GM15510 (cell line): ENCODE results near the gene MPDZ.

ENCODE experiments used
- POLR2A ChIP-seq: IDR thresholded peaks from 3 replicates; pipeline ENCODE4 v1.6.1; 2011; ENCODE audit warnings: borderline replicate concordance; ENCODE audit not compliant: insufficient read length; ENCODE audit errors: extremely low read depth

Gene MPDZ

DNA sequence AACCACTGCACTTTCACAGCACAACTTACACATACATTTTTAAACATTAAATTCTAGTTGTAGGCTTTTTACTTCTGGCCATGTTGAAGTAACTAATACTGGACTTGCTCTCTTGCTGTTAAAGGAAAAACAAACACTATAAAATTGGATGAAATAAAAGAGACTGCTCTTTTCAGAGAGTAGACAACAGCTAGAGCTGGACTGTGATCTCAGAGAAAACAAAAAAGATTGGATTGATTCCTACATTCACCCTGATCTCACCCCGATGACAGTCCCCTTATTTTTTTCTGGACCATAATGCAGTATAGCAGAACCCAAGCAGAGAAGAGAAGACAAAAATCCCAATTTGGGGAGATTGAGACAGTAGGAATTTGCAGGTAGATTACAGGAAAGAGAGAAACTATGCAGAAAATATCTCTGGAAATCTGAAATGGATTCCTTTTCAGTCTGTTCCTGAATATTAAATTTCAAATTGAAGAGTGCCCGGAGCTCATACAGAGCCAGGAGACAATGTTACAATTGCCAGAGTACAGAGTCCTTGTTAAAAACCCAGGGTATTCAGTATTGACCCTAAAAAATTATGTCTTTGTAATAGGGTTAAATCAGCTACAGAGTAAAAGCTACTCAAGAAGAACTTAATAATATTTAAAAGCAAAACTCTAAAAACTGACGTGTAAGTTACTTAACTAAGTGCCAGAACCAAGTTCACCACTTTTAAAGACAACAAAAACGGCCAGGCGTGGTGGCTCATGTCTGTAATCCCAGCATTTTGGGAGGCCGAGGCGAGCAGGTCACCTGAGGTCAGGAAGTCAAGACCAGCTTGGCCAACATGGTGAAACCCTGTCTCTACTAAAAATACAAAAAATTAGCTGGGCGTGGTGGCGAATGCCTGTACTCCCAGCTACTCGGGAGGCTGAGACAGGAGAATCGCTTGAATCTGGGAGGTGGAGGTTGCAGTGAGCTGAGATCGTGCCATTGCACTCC, 208.6 kb downstream of the MPDZ start:
- TF ChIP-seq POLR2A: no peak

DNA sequence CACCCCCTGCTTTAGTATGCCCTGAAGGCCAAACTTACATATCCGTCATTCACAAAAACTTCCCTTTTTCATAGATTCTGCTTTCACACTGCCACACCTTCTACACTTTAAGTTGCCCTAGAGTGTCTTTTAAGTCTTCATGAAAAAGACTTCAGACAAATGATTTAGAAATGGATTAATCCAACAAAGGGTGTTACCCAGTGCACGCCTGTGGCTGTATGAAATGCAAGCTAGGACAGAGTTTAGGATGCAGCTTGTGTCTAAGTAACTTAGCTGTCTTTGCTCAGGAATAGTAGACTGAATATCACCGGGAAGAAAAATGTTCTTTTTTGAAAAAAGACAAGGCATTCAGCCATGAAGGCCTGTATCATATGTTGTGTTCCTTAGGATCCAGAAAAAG, 210.0 kb downstream of the MPDZ start:
- no peak for TF ChIP-seq POLR2A

GRCh38 chr9:13064676-13065075, 214.8 kb downstream of the MPDZ start:
- TF ChIP-seq POLR2A: no peak

GRCh38 chr9:13063880-13064459, 215.5 kb downstream of the MPDZ start:
- TF ChIP-seq POLR2A: no peak

GRCh38 chr9:13061390-13061789, 218.1 kb downstream of the MPDZ start:
- TF ChIP-seq POLR2A: no peak
